ENCODE measurements around the gene TMPRSS11B.

DNA sequence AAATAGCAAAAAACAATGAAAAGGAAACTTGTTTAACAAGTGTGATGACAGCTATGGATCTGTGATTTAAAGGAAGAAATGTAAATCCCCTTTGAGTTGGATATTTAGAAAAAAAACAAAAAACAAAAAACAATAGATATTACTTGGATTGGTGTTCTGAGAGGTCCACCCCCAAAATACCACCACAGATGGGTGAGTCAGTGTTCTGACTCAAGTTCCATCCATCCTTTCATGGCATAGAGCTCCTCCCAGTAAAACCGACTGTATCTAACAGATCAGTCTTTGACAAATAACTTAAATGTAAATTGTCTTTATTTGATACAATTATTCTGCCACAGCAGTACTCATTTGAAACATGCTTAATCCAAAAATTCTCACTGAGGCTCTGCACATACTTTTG, 27.4 kb downstream of the TMPRSS11B start:
- TF ChIP-seq, protein P1, sequence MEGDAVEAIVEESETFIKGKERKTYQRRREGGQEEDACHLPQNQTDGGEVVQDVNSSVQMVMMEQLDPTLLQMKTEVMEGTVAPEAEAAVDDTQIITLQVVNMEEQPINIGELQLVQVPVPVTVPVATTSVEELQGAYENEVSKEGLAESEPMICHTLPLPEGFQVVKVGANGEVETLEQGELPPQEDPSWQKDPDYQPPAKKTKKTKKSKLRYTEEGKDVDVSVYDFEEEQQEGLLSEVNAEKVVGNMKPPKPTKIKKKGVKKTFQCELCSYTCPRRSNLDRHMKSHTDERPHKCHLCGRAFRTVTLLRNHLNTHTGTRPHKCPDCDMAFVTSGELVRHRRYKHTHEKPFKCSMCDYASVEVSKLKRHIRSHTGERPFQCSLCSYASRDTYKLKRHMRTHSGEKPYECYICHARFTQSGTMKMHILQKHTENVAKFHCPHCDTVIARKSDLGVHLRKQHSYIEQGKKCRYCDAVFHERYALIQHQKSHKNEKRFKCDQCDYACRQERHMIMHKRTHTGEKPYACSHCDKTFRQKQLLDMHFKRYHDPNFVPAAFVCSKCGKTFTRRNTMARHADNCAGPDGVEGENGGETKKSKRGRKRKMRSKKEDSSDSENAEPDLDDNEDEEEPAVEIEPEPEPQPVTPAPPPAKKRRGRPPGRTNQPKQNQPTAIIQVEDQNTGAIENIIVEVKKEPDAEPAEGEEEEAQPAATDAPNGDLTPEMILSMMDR (IDR thresholded peaks at IDR 0.05) = no peak
- no peak for TF ChIP-seq EZH2 (IDR thresholded peaks at IDR 0.05; ENCODE audit: borderline replicate concordance, insufficient read depth, low read depth, low read length, poor library complexity, severe bottlenecking)
